IMR-90 (cell line): ENCODE data around the gene ATOSB. TPM values are rescaled to one million over a fixed set of nuclear protein-coding genes. Genes with fewer than 3 reads are reported as not detected.

Experiments
- ATAC-seq: fragments of 200-7000 bp; cut with Tn5 transposase; 2 replicates; pipeline ENCODE4 v1.9.1; 2020; ENCODE audit warnings: low read depth, mild to moderate bottlenecking, moderate library complexity
- BruUV-seq: library from RNA; stranded (reverse); fragments of 400-500 nt; replicated peaks from 2 replicates; lab custom pipeline; 2021; lab: Mats Ljungman, UMichigan
- CTCF ChIA-PET: fragments of 300-600 bp; formaldehyde crosslinking; extraction: SDS; loops from one replicate; lab custom pipeline; 2021; ENCODE audit warnings: antibody characterized with exemption; lab: Yijun Ruan, JAX
- POLR2A ChIA-PET: fragments of 300-600 bp; sonication (Branson Sonifier 250); formaldehyde crosslinking; loops from one replicate; lab custom pipeline; 2022; ENCODE audit warnings: antibody characterized with exemption; ENCODE audit not compliant: unreplicated experiment; lab: Charles Lee
- DNase-seq: peaks from one replicate; pipeline ENCODE4 v3.0.0; 2013
- H2AFZ ChIP-seq: replicated peaks from 2 replicates; pipeline ENCODE3; 2013; ENCODE audit warnings: low read length, mild to moderate bottlenecking; ENCODE audit not compliant: poor library complexity
- H2AK5ac ChIP-seq: 2 replicates; pipeline ENCODE4 v1.6.1; 2013; ENCODE audit warnings: low read depth, low read length, inconsistent platforms
- H2AK9ac ChIP-seq: replicated peaks from 2 replicates; pipeline ENCODE3; 2013; ENCODE audit warnings: mild to moderate bottlenecking, low read depth, low read length, moderate library complexity; ENCODE audit not compliant: poor library complexity
- H2BK120ac ChIP-seq: 2 replicates; pipeline ENCODE4 v1.6.1; 2013; ENCODE audit warnings: low read depth, low read length, inconsistent platforms
- H2BK15ac ChIP-seq: 3 replicates; pipeline ENCODE4 v1.6.1; 2013; ENCODE audit warnings: low read depth, low read length, inconsistent platforms
- H2BK20ac ChIP-seq: 2 replicates; pipeline ENCODE4 v1.6.1; 2013; ENCODE audit warnings: low read depth, mild to moderate bottlenecking, inconsistent platforms, low read length, moderate library complexity
- H2BK5ac ChIP-seq: 2 replicates; pipeline ENCODE4 v1.6.1; 2013; ENCODE audit warnings: mild to moderate bottlenecking, low read depth, low read length, inconsistent platforms; ENCODE audit not compliant: poor library complexity, severe bottlenecking
- H3K14ac ChIP-seq: replicated peaks from 2 replicates; pipeline ENCODE4 v1.6.1; 2013; ENCODE audit warnings: low read depth, low read length, inconsistent platforms
- H3K18ac ChIP-seq: 2 replicates; pipeline ENCODE4 v1.6.1; 2013; ENCODE audit warnings: low read depth, low read length, control low read depth
- H3K23ac ChIP-seq: 2 replicates; pipeline ENCODE4 v1.6.1; 2013; ENCODE audit warnings: low read depth, low read length, inconsistent platforms
- H3K27ac ChIP-seq: 2 replicates; pipeline ENCODE4 v1.5.1; 2013; ENCODE audit warnings: mild to moderate bottlenecking, control low read depth, low read length; ENCODE audit not compliant: insufficient read depth
- H3K27me3 ChIP-seq: 2 replicates; pipeline ENCODE4 v1.6.1; 2013; ENCODE audit warnings: low read length; ENCODE audit not compliant: control insufficient read depth, insufficient read depth
- H3K36me3 ChIP-seq: 2 replicates; pipeline ENCODE4 v1.6.1; 2013; ENCODE audit warnings: low read length, mixed read lengths; ENCODE audit not compliant: control insufficient read depth, insufficient read depth
- H3K4ac ChIP-seq: 2 replicates; pipeline ENCODE4 v1.6.1; 2013; ENCODE audit warnings: low read depth, low read length, inconsistent platforms
- H3K4me1 ChIP-seq: 2 replicates; pipeline ENCODE4 v1.6.1; 2013; ENCODE audit warnings: low read length, mixed read lengths; ENCODE audit not compliant: control insufficient read depth, insufficient read depth
- H3K4me2 ChIP-seq: 2 replicates; pipeline ENCODE4 v1.6.1; 2013; ENCODE audit warnings: low read depth, mild to moderate bottlenecking, control low read depth, low read length, moderate library complexity
- H3K4me3 ChIP-seq: 2 replicates; pipeline ENCODE4 v1.5.1; 2013; ENCODE audit warnings: low read depth, mild to moderate bottlenecking, control low read depth, low read length, moderate library complexity; ENCODE audit not compliant: insufficient read depth
- H3K56ac ChIP-seq: 2 replicates; pipeline ENCODE4 v1.6.1; 2013; ENCODE audit warnings: low read length, inconsistent platforms; ENCODE audit not compliant: insufficient read depth; ENCODE audit errors: extremely low read depth
- H3K79me1 ChIP-seq, 2 experiments: 2 replicates each; pipeline ENCODE4 v1.6.1; 2013; ENCODE audit warnings: low read length in 2 of 2, inconsistent platforms in 1 of 2, low read depth in 1 of 2
- H3K9ac ChIP-seq: 2 replicates; pipeline ENCODE4 v1.6.1; 2013; ENCODE audit warnings: low read depth, low read length, control low read depth
- H3K9me1 ChIP-seq: 2 replicates; pipeline ENCODE4 v1.6.1; 2013; ENCODE audit warnings: low read length, inconsistent platforms; ENCODE audit not compliant: insufficient read depth
- H3K9me3 ChIP-seq: 2 replicates; pipeline ENCODE4 v1.6.1; 2013; ENCODE audit warnings: low read length; ENCODE audit not compliant: control insufficient read depth, insufficient read depth
- H4K20me1 ChIP-seq: 2 replicates; pipeline ENCODE4 v1.6.1; 2013; ENCODE audit warnings: low read length, inconsistent platforms; ENCODE audit not compliant: insufficient read depth
- H4K5ac ChIP-seq: 2 replicates; pipeline ENCODE4 v1.6.1; 2013; ENCODE audit warnings: mild to moderate bottlenecking, low read depth, low read length, control low read depth
- H4K8ac ChIP-seq, 2 experiments: 2 replicates each; pipeline ENCODE4 v1.6.1; 2013; ENCODE audit warnings: low read depth in 2 of 2, low read length in 2 of 2, control low read depth in 1 of 2, inconsistent platforms in 1 of 2
- H4K91ac ChIP-seq: 2 replicates; pipeline ENCODE4 v1.6.1; 2013; ENCODE audit warnings: low read depth, low read length, inconsistent platforms; ENCODE audit not compliant: insufficient read depth
- BHLHE40 ChIP-seq: fragments of 150-350 bp; IDR thresholded peaks from 2 replicates; pipeline ENCODE4 v1.6.1; 2016; ENCODE audit warnings: mild to moderate bottlenecking, low read depth, low read length
- CEBPB ChIP-seq: IDR thresholded peaks from 2 replicates; pipeline ENCODE4 v1.6.1; 2012; ENCODE audit warnings: low read depth, low read length, improper control_type of control experiment
- CHD1 ChIP-seq: IDR thresholded peaks from 2 replicates; pipeline ENCODE4 v1.6.1; 2012; ENCODE audit warnings: low read depth, low read length, improper control_type of control experiment
- CTCF ChIP-seq: conservative IDR thresholded peaks from 2 replicates; pipeline ENCODE4 v1.5.1; 2012; ENCODE audit warnings: mild to moderate bottlenecking, low read depth, low read length, improper control_type of control experiment
- ELK1 ChIP-seq: fragments of 150-350 bp; IDR thresholded peaks from 2 replicates; pipeline ENCODE4 v1.6.1; 2016; ENCODE audit warnings: low read depth, mild to moderate bottlenecking, low read length, moderate library complexity, borderline replicate concordance
- FOS ChIP-seq: fragments of 150-350 bp; IDR thresholded peaks from 2 replicates; pipeline ENCODE4 v1.6.1; 2016; ENCODE audit warnings: low read depth, low read length
- MAFK ChIP-seq: IDR thresholded peaks from 2 replicates; pipeline ENCODE4 v1.6.1; 2012; ENCODE audit warnings: low read depth, low read length, improper control_type of control experiment
- MAZ ChIP-seq: IDR thresholded peaks from 2 replicates; pipeline ENCODE4 v1.6.1; 2012; ENCODE audit warnings: low read depth, mild to moderate bottlenecking, low read length, improper control_type of control experiment, moderate library complexity, borderline replicate concordance
- MXI1 ChIP-seq: IDR thresholded peaks from 2 replicates; pipeline ENCODE4 v1.6.1; 2012; ENCODE audit warnings: low read depth, mild to moderate bottlenecking, low read length, moderate library complexity, borderline replicate concordance
- NFE2L2 ChIP-seq: fragments of 150-350 bp; IDR thresholded peaks from 2 replicates; pipeline ENCODE4 v1.6.1; 2016; ENCODE audit warnings: low read depth, mild to moderate bottlenecking, low read length
- POLR2A ChIP-seq: IDR thresholded peaks from 2 replicates; pipeline ENCODE4 v1.6.1; 2012; ENCODE audit warnings: mild to moderate bottlenecking, low read depth, low read length
- RAD21 ChIP-seq: IDR thresholded peaks from 2 replicates; pipeline ENCODE4 v1.6.1; 2012; ENCODE audit warnings: low read length, improper control_type of control experiment
- RCOR1 ChIP-seq: IDR thresholded peaks from 2 replicates; pipeline ENCODE4 v1.6.1; 2012; ENCODE audit warnings: mild to moderate bottlenecking, low read length, improper control_type of control experiment; ENCODE audit not compliant: insufficient replicate concordance
- RFX5 ChIP-seq: IDR thresholded peaks from 2 replicates; pipeline ENCODE4 v1.8.0; 2012; ENCODE audit warnings: low read depth, mild to moderate bottlenecking, low read length, moderate library complexity
- SMC3 ChIP-seq: fragments of 150-350 bp; IDR thresholded peaks from 2 replicates; pipeline ENCODE4 v1.6.1; 2016; ENCODE audit warnings: low read depth, mild to moderate bottlenecking, antibody characterized with exemption, low read length, moderate library complexity
- WGBS, 2 experiments: methylation state at CpG; one replicate each; pipeline versions ENCODE4 v1.1.5 to v1.1.7; 2013; ENCODE audit warnings: missing lambda C conversion rate in 2 of 2; ENCODE audit not compliant: insufficient read length in 1 of 2; ENCODE audit errors: extremely low coverage in 2 of 2; 5-methylcytosine and 5-hydroxymethylcytosine counted together
- dilution Hi-C: fragments of 300-500 bp; cut with HindIII; formaldehyde crosslinking; loops from one replicate; pipeline ENCODE4 v1.14.3; 2018; ENCODE audit warnings: low sequenced_read_pairs; ENCODE audit not compliant: unreplicated experiment
- in situ Hi-C: fragments of 300-500 bp; cut with MboI; formaldehyde crosslinking; loops from 3 replicates; pipeline ENCODE4 v1.14.3; 2019; ENCODE audit warnings: low sequenced_read_pairs, inconsistent platforms, mixed read lengths
- intact Hi-C: fragments of 100-400 bp; cut with micrococcal nuclease; formaldehyde crosslinking; loops from 2 replicates; pipeline ENCODE4 v1.10.0; 2022
- polyA plus RNA-seq, 3 experiments: library from polyadenylated mRNA; depleted of rRNA; stranded (reverse); fragments of >200 nt; gene quantifications; 2 replicates each; pipeline ENCODE4 v1.2.3, GENCODE V29; 2012; ENCODE audit warnings: low replicate concordance in 1 of 3
- total RNA-seq: library from RNA; depleted of rRNA; stranded (reverse); fragments of >200 nt; gene quantifications from 2 replicates; pipeline ENCODE4 v1.2.3, GENCODE V29; 2012
- TF ChIP-seq, protein P1 (sequence below): fragments of 150-350 bp; IDR thresholded peaks from 2 replicates; pipeline ENCODE4 v1.6.1; 2017; ENCODE audit warnings: mild to moderate bottlenecking, antibody characterized with exemption, low read length, low read depth

ATOSB gene
- total and polyA plus RNA-seq, 2 of the 4 experiments (the other 2 are of a cell fraction): 12.0 to 40.2 TPM

DNA sequence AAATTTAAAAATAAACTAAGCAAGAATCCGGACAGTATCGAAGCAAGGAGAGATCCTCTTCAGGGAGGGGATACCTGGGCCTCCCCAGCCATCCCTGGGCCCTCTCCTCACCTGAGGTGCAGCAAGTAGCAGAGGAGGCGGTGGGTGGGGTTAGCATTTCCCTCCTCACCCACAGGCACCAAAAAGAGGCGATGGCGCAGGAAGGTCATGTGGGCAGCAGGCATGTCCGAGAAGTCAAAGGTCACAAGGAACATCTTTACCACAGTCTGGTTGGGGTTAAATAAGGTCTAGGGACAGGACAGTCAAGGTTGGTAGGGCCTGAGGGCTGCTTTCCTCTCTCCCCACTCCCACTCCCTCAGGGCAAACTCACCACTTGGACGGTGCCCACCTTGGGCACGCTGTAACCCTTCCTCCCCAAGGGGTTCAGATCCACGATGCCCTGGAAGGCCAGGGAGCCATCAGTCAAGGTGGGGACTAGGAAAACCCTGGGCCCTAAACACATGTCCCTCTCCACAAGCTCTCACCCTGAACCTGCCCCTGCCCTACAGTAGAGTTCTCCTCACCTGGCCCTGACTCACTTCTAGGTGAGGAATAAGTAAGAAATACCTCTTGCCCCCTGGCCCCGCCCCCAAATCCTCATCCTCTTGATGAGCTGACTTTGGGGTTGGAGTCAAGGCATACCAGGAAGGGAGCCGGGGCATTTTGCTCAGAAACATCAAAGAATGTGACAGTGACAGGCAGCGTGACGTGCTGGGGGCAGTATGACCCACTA lies 9.9 kb downstream of the ATOSB start:
- no peak for TF ChIP-seq MAZ
- TF ChIP-seq MAFK: no peak
- TF ChIP-seq RCOR1: no peak
- TF ChIP-seq, protein P1, sequence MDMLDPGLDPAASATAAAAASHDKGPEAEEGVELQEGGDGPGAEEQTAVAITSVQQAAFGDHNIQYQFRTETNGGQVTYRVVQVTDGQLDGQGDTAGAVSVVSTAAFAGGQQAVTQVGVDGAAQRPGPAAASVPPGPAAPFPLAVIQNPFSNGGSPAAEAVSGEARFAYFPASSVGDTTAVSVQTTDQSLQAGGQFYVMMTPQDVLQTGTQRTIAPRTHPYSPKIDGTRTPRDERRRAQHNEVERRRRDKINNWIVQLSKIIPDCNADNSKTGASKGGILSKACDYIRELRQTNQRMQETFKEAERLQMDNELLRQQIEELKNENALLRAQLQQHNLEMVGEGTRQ: no peak
- no peak for TF ChIP-seq RFX5
- no peak for TF ChIP-seq NFE2L2
- TF ChIP-seq CTCF: no peak
- no peak for TF ChIP-seq SMC3
- TF ChIP-seq CHD1: no peak
- no peak for TF ChIP-seq ELK1
- no peak for TF ChIP-seq RAD21
- no peak for TF ChIP-seq FOS
- no peak for TF ChIP-seq BHLHE40
- TF ChIP-seq POLR2A: no peak
- no peak for TF ChIP-seq MXI1
- no peak for TF ChIP-seq CEBPB
- peaks cover 29% of the 10 kb centered on the region for H3K9me1 ChIP-seq
- intact Hi-C loops: no loop called here
- H3K4me3 ChIP-seq: no peak overlapping the region
- H4K91ac ChIP-seq: no peak overlapping the region
- no peak overlapping the region for H2AK5ac ChIP-seq
- no peak overlapping the region for H3K56ac ChIP-seq
- no peak overlapping the region for H2BK5ac ChIP-seq
- no peak overlapping the region for H2BK120ac ChIP-seq
- no peak overlapping the region for H3K4me2 ChIP-seq
- ATAC-seq (no peak), DNase-seq (no peak)
- in situ Hi-C loops: no loop called here
- H3K9ac ChIP-seq: no peak overlapping the region
- H3K9me3 ChIP-seq: no peaks in the 10 kb centered on the region
- CTCF ChIA-PET: no interaction called here
- peaks cover 42% of the 10 kb centered on the region for H3K36me3 ChIP-seq
- no peak overlapping the region for H2AK9ac ChIP-seq
- H3K27ac ChIP-seq: no peak overlapping the region
- H3K4ac ChIP-seq: no peak overlapping the region
- dilution Hi-C loops: no loop called here
- no TSS peak for BruUV-seq
- H3K18ac ChIP-seq: no peak overlapping the region
- peaks cover 15% of the 10 kb centered on the region for H3K4me1 ChIP-seq
- 100% methylated on average over 2 of the region's 13 CpGs; no CpG with 5 or more reads in 1 of the 2 experiments for whole genome bisulfite sequencing, 2 experiments
- H2AFZ ChIP-seq: no peak overlapping the region
- H3K27me3 ChIP-seq: no peaks in the 10 kb centered on the region
- no peak overlapping the region for H2BK20ac ChIP-seq
- peaks cover 28 to 48% of the 10 kb centered on the region in 2 experiments for H3K79me1 ChIP-seq
- no peak overlapping the region for H3K14ac ChIP-seq
- no peak overlapping the region for H4K5ac ChIP-seq
- no peak overlapping the region for H3K23ac ChIP-seq
- no peak overlapping the region for H2BK15ac ChIP-seq
- H4K20me1 ChIP-seq: peaks cover 9% of the 10 kb centered on the region; the same call in 1 of the 2 replicates
- POLR2A ChIA-PET: no interaction called here
- no peak overlapping the region for H4K8ac ChIP-seq
